IPS-18a (cell line): Measurements from ENCODE around the gene SPIRE1.

Experiments used
- H3K27ac ChIP-seq: one replicate; pipeline ENCODE4 v1.5.1; 2013; ENCODE audit warnings: low read length
- H3K27me3 ChIP-seq: one replicate; pipeline ENCODE4 v1.6.1; 2013; ENCODE audit warnings: mild to moderate bottlenecking, low read length; ENCODE audit not compliant: control insufficient read depth, insufficient read depth
- H3K36me3 ChIP-seq: one replicate; pipeline ENCODE4 v1.6.1; 2013; ENCODE audit warnings: low read depth, low read length; ENCODE audit not compliant: control insufficient read depth
- H3K4me1 ChIP-seq: one replicate; pipeline ENCODE4 v1.6.1; 2013; ENCODE audit warnings: low read depth, low read length; ENCODE audit not compliant: control insufficient read depth
- H3K4me3 ChIP-seq: one replicate; pipeline ENCODE4 v1.5.1; 2013; ENCODE audit warnings: low read length
- H3K9ac ChIP-seq: one replicate; pipeline ENCODE4 v1.6.1; 2013; ENCODE audit warnings: mild to moderate bottlenecking, low read length, moderate library complexity
- H3K9me3 ChIP-seq: one replicate; pipeline ENCODE4 v1.6.1; 2013; ENCODE audit warnings: low read depth, low read length; ENCODE audit not compliant: control insufficient read depth

SPIRE1 gene

DNA sequence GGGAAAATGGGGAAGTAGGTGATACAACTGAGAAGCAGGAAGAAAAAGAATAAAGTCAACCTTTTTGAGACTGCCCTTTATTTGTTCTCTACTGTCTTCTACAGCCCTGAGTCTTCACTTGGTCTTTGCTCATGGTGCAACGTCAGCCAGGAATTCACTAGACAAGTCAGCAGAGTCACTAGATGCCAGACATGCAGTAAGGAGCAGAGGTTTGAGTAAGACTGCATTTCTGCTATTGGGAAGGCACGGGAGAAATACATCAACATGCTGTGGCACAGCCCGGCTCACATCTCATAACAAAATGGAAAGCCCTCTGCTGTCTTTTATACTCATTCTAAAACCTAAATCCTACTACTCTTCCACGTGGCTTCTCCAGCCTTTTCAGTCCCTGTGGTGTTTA is 183.0 kb downstream of the SPIRE1 start:
- Histone ChIP-seq H3K27me3 (no peaks in the 10 kb centered on the region), H3K9ac (no peak overlapping the region), H3K9me3 (no peaks in the 10 kb centered on the region), H3K4me1 (peaks cover 4% of the 10 kb centered on the region), H3K27ac (no peak overlapping the region), H3K4me3 (no peak overlapping the region), H3K36me3 (no peaks in the 10 kb centered on the region)

DNA sequence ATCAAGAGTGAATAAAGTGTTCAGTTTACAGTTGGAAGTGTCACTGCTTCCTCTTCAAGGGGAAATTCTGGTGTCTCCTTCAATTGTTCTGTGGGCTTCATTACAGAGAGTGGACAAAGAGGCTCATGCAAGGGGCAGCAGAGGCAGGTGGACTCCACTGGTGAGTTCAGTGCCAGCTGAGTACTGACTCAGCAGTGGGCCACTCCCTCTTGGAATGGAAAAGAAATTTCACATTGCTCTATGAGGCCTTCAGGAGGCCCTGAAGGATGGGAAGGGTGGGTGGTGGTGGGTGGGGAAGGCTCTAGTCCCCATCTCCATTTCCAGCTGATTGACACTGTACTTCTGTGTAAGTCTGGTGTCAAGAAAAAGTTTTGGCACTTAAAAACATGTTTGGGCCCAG is 183.8 kb downstream of the SPIRE1 start:
- Histone ChIP-seq H3K4me3 (no peak overlapping the region), H3K36me3 (no peaks in the 10 kb centered on the region), H3K27me3 (no peaks in the 10 kb centered on the region)

DNA sequence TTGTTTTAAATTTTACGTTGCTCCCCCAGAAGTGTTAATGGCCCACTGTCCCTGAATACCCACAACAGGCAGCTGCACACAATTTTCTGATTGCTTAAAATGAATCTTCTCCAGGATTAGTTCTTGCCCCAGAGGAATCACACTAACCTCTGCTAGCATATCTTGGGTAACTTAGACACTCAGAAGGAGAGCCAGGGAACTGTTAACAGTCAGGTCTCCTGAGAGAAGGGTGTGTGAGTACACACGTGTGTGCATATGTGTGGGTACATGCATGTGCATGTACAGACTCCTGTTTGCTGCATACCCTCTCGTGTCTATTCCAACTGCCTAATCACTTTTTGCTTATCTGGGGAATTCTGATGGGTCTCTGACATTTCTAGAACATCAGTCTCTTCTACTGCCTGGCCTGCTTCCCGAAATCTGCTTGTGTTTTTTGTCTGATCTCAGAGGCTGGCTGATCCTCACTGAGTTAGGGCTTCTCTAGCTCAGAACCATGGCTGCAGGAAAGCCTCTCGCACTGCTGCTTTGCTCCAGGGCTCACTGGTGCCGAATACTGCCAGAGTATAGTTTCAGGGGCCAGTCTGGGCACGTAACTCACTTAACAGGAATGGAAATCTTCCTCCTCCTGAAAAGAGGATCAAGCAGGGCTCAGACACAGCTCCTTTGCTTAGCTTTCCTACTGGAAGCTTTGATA is 187.4 kb downstream of the SPIRE1 start:
- no peak overlapping the region for H3K9ac ChIP-seq
- H3K36me3 ChIP-seq, result no peaks in the 10 kb centered on the region
- H3K4me1 ChIP-seq, result no peaks in the 10 kb centered on the region
- H3K27me3 ChIP-seq, result no peaks in the 10 kb centered on the region
- no peak overlapping the region for H3K27ac ChIP-seq
- no peaks in the 10 kb centered on the region for H3K9me3 ChIP-seq
- no peak overlapping the region for H3K4me3 ChIP-seq

More for the DNA sequence above, 183.8 kb downstream of the SPIRE1 start:
- Histone ChIP-seq H3K9me3 (no peaks in the 10 kb centered on the region), H3K27ac (no peak overlapping the region), H3K4me1 (no peaks in the 10 kb centered on the region), H3K9ac (no peak overlapping the region)

DNA sequence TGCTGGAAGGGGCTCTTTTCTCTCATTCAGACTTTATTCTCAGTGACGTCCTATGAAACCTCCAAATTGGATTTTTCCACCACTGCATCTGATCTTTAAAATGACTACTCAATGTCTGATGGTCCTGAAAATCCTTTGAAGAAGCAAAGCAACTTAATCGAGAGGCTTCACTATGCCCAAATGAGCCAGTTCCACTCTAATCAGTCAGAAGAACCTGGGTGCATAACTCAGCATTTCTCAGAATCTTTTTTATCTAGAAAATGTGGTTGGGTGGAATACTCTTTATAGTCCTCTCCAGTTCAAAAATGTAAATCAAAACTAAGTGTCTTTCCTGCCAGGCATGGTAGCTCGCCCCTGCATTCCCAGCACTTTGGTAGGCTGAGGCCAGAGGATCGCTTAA is 189.5 kb downstream of the SPIRE1 start:
- H3K27ac ChIP-seq, result no peak overlapping the region
- H3K4me3 ChIP-seq, result no peak overlapping the region
- no peak overlapping the region for H3K9ac ChIP-seq
- H3K27me3 ChIP-seq, result no peaks in the 10 kb centered on the region
- H3K4me1 ChIP-seq, result no peaks in the 10 kb centered on the region
- no peaks in the 10 kb centered on the region for H3K9me3 ChIP-seq
- H3K36me3 ChIP-seq, result no peaks in the 10 kb centered on the region

DNA sequence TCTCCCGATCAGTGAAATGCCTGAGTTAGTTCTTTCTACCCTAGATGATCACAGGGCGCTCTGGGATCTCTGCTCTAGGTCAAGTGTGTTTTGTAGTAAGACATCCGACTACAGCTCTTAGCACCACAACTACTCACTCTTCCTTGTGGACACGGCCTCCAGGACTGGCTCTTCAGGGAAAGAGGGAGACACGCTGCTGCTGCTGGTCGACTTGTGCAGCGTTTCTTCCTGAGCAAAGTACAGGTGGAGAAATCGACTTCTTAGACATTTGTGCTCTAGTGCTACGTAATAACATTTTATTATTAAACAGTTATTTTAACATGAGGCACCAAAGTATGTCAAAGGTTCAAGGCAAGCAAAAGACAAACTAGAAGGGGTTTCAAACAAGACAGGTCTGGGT is 193.2 kb downstream of the SPIRE1 start:
- Histone ChIP-seq H3K36me3 (peaks cover 3% of the 10 kb centered on the region), H3K4me1 (no peaks in the 10 kb centered on the region), H3K4me3 (no peak overlapping the region), H3K27ac (no peak overlapping the region), H3K9me3 (no peaks in the 10 kb centered on the region), H3K9ac (no peak overlapping the region), H3K27me3 (no peaks in the 10 kb centered on the region)

DNA sequence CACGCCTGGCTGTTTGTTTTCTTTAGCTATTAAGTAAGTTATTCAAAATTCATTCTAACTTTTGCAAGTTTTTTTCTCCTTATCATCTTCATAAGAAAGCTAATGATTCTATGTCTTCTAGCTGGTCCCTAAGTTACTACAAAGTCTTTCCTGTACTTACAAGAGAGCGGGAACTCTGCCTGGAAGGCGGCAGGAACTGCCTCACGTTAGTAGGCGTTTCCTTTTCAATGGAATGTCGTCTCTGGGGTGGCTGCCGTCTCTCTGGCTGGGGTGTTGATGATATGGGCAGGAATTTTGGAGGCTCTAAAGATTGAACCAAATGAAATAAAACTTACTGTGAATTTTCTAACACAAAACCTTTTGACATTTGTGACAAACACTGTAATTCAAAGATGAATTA is 194.7 kb downstream of the SPIRE1 start:
- Histone ChIP-seq H3K4me3 (no peak overlapping the region), H3K27me3 (no peaks in the 10 kb centered on the region), H3K36me3 (peaks cover 3% of the 10 kb centered on the region), H3K9me3 (no peaks in the 10 kb centered on the region), H3K27ac (no peak overlapping the region), H3K9ac (no peak overlapping the region), H3K4me1 (no peaks in the 10 kb centered on the region)

DNA sequence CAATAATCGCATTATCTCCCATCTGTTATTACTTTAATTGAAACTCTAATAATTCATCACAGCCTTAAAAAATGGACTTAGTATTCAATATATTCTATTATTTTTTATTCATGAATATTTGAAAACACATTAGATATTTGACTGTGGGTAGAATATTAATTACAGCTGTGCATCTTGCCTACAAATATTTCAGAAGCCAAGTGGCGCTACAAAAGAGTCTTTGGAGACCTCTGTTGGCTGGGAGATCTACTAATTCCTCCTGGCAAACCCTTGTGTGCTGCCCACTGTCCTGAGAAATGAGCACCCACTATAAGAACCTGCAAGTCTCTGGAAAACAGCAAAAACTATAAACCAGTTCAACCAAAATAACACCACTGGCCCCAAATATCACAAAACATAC is 195.7 kb downstream of the SPIRE1 start:
- Histone ChIP-seq H3K9ac (no peak overlapping the region), H3K27ac (no peak overlapping the region), H3K9me3 (no peaks in the 10 kb centered on the region), H3K27me3 (no peaks in the 10 kb centered on the region), H3K4me1 (no peaks in the 10 kb centered on the region), H3K4me3 (no peak overlapping the region), H3K36me3 (peaks cover 3% of the 10 kb centered on the region)

DNA sequence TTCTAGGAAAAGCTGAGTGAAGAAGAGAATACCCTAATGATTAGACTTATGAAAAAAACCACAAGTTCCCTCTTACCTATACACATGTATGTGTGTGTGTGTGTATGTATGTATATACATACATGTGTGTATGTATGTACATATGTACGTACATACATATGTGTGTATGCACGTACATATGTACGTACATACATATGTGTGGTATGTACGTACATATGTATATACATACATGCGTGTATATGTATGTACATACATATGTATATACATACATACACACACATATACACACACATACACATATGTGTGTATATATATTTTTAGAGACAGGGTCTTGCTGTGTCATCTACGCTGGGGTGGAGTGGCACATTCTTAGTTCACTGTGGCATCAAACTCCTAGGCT is 196.6 kb downstream of the SPIRE1 start:
- H3K9me3 ChIP-seq, result no peaks in the 10 kb centered on the region
- no peaks in the 10 kb centered on the region for H3K4me1 ChIP-seq
- H3K36me3 ChIP-seq, result peaks cover 3% of the 10 kb centered on the region
- no peak overlapping the region for H3K4me3 ChIP-seq
- H3K9ac ChIP-seq, result no peak overlapping the region
- H3K27ac ChIP-seq, result no peak overlapping the region
- no peaks in the 10 kb centered on the region for H3K27me3 ChIP-seq

DNA sequence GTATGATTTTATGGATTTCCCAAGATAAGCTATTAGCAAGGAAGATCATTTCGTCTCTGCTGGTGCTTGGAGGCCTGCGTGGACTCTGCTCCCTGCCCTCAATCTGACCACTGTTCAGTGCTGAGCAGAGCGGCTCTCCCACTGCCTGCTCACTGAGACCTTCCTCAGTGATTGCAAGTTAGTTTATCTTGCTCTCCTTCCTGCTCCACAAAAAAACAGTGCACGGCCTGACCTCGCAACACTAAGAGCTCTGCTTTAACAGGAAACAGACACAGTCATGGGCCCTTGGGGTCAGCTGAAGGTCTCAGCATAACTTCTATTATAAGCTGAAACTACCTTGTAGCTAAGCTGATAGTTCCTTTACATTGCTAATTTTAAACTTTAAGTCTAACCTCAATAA is 197.0 kb downstream of the SPIRE1 start:
- H3K27ac ChIP-seq, result no peak overlapping the region
- H3K9me3 ChIP-seq, result no peaks in the 10 kb centered on the region
- peaks cover 3% of the 10 kb centered on the region for H3K36me3 ChIP-seq
- H3K27me3 ChIP-seq, result no peaks in the 10 kb centered on the region
- H3K4me1 ChIP-seq, result no peaks in the 10 kb centered on the region
- no peak overlapping the region for H3K9ac ChIP-seq
- H3K4me3 ChIP-seq, result no peak overlapping the region

DNA sequence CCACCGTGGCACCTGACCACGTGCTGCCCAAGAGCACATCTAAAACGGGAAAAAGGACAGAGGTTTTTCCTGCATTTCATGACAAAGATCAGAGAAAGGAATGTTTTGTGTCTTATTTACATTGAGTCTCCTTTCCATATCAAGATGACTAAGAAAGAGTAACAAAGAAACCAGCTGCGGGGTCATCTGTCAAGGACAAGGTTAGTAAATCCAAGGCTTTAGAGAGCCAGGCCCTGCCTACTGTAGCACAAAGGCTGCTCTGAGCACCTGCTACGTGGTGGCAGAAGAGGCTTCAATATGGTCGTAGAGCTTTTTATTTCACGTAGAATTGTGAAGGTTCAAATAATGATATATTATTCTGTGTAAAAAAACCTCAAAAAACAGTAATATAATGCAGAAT is 199.1 kb downstream of the SPIRE1 start:
- no peaks in the 10 kb centered on the region for H3K4me1 ChIP-seq
- peaks cover 3% of the 10 kb centered on the region for H3K36me3 ChIP-seq
- H3K9ac ChIP-seq, result no peak overlapping the region
- H3K4me3 ChIP-seq, result no peak overlapping the region
- no peaks in the 10 kb centered on the region for H3K9me3 ChIP-seq
- no peaks in the 10 kb centered on the region for H3K27me3 ChIP-seq
- H3K27ac ChIP-seq, result no peak overlapping the region

DNA sequence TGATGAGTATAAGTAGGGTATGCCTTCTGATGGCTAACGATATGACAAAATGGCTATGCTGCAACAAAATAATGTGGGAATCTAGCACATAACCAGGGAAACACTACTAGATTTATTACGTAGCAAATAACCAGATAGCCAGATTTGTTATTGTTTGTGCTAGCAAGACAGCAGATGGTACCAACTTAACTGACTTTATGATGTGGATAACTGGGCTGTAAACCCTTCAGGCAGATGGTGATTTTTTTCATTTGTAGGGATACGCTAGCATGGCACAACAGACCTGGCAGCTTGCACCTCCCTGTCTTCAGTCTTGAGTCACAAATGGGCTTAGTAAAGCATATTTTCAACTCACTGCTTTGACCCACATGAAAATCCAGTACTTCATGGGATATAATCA is 201.5 kb downstream of the SPIRE1 start:
- H3K27me3 ChIP-seq, result no peaks in the 10 kb centered on the region
- no peak overlapping the region for H3K4me3 ChIP-seq
- H3K9me3 ChIP-seq, result no peaks in the 10 kb centered on the region
- no peak overlapping the region for H3K27ac ChIP-seq
- H3K36me3 ChIP-seq, result peaks cover 3% of the 10 kb centered on the region
- no peak overlapping the region for H3K9ac ChIP-seq
- no peaks in the 10 kb centered on the region for H3K4me1 ChIP-seq

DNA sequence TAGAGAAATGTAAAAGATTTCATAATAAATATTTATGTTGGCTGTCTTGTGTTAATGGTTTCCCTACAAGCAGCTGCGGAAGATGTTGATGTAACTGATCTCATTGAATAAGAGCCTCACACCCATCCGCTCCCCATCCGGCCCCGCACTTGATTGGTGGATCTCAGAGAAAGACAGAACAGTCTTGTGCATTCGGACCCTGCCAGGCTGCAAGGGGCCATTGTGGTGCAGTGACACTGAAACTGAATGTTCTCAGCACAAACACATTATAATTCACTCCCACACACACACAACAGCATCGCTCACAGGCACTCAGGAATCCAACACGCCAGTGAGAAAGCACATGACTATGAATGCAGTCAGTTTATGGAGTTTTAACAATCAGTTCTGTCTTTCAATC is 202.4 kb downstream of the SPIRE1 start:
- H3K4me1 ChIP-seq, result no peaks in the 10 kb centered on the region
- H3K9me3 ChIP-seq, result no peaks in the 10 kb centered on the region
- no peaks in the 10 kb centered on the region for H3K36me3 ChIP-seq
- no peaks in the 10 kb centered on the region for H3K27me3 ChIP-seq
- no peak overlapping the region for H3K27ac ChIP-seq
- no peak overlapping the region for H3K9ac ChIP-seq
- no peak overlapping the region for H3K4me3 ChIP-seq
